HFFc6 (cell line): Measurements from ENCODE around the gene LILRB3. TPM values are rescaled to one million over a fixed set of nuclear protein-coding genes. Genes with fewer than 3 reads are reported as not detected.
"Not testable (repeated sequence)": the region's sequence is repeated elsewhere in the genome, so short reads cannot be mapped to it uniquely, and the experiment has no call there.

Source experiments
- DNase-seq: peaks from one replicate; pipeline ENCODE4 v3.0.0-alpha.2; 2018
- H3K27ac Mint-ChIP-seq: 2 replicates; pipeline ENCODE4 v1.8.0; 2020; ENCODE audit warnings: mild to moderate bottlenecking, mixed read lengths
- H3K27me3 Mint-ChIP-seq: 2 replicates; pipeline ENCODE4 v1.8.0; 2021; ENCODE audit warnings: mild to moderate bottlenecking, moderate library complexity, mixed read lengths; ENCODE audit not compliant: insufficient read depth
- H3K36me3 Mint-ChIP-seq: 2 replicates; pipeline ENCODE4 v1.8.0; 2021; ENCODE audit warnings: low read depth, mixed read lengths
- H3K4me1 Mint-ChIP-seq: 2 replicates; pipeline ENCODE4 v1.8.0; 2020; ENCODE audit warnings: low read depth, mixed read lengths
- H3K4me3 Mint-ChIP-seq: 2 replicates; pipeline ENCODE4 v1.8.0; 2020; ENCODE audit warnings: mild to moderate bottlenecking, moderate library complexity, mixed read lengths
- H3K9me3 Mint-ChIP-seq: 2 replicates; pipeline ENCODE4 v1.8.0; 2020; ENCODE audit warnings: mild to moderate bottlenecking, mixed read lengths
- total RNA-seq, 6 experiments: library from RNA; stranded (reverse); fragmentation: NEBNext Ultra II Directional; extraction: Animal tissue kit (Norgen Biotek cat#: 25700); gene quantifications; 2 replicates in 1 of 6; 3 replicates in 5 of 6; pipeline ENCODE4 v1.2.3, GENCODE V29; 2021
- TF ChIP-seq, protein P1 (sequence below): fragments of 200-600 bp; sonication (generic); IDR thresholded peaks from 2 replicates; pipeline ENCODE4 v1.5.0; 2021; ENCODE audit warnings: antibody characterized with exemption, mild to moderate bottlenecking

LILRB3 gene
- total RNA-seq, 6 experiments from 2014 or later, result not detected

DNA sequence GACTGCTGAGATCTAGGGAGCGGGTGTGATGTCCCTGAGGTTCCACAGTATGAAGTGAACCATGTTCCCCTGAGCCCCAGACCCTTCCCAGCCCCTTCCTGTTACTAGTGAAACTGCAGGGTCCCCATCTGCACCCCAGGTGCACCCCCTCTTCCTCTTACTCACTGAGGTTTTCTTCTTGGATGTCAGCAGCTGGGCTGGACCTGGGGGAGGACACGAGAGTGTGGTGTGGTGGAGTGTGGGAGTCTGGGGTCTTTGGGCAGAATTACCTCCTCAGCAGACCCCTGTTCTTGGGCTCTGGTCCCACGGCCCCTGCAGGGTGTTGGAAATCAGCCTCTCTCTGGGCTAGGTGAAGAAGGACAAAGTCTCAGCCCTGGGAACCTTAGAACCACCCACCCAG is 23.1 kb upstream of the LILRB3 start:
- Mint-ChIP-seq H3K36me3 (no peaks in the 10 kb centered on the region), H3K4me1 (peaks cover 10% of the 10 kb centered on the region), H3K27me3 (peaks cover 18% of the 10 kb centered on the region), H3K27ac (no peak overlapping the region), H3K9me3 (no peaks in the 10 kb centered on the region), H3K4me3 (no peak overlapping the region)
- TF ChIP-seq, protein P1, sequence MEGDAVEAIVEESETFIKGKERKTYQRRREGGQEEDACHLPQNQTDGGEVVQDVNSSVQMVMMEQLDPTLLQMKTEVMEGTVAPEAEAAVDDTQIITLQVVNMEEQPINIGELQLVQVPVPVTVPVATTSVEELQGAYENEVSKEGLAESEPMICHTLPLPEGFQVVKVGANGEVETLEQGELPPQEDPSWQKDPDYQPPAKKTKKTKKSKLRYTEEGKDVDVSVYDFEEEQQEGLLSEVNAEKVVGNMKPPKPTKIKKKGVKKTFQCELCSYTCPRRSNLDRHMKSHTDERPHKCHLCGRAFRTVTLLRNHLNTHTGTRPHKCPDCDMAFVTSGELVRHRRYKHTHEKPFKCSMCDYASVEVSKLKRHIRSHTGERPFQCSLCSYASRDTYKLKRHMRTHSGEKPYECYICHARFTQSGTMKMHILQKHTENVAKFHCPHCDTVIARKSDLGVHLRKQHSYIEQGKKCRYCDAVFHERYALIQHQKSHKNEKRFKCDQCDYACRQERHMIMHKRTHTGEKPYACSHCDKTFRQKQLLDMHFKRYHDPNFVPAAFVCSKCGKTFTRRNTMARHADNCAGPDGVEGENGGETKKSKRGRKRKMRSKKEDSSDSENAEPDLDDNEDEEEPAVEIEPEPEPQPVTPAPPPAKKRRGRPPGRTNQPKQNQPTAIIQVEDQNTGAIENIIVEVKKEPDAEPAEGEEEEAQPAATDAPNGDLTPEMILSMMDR, result no peak
- DNase-seq, result no peak

DNA sequence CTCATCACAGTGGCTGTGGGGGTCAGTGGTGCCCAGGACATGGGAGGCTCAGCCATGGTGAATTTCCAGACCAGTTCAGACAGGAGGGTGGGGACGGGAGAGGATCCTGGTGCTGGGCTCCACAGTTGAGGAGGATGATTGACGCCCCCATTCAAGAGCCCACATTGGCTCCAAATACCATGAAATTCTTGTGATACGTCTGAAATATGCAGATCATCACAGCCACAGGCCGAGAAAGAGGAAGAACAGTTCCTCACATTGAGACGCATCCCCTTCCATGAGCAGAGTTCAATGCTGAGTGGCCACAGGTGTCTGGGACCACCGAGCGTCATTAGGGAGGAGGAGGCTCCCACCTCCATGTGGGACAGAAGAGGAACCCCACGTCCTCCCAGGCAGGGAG is 21.0 kb upstream of the LILRB3 start:
- H3K4me3 Mint-ChIP-seq, H3K36me3 Mint-ChIP-seq, H3K27ac Mint-ChIP-seq, H3K9me3 Mint-ChIP-seq, DNase-seq: not testable (repeated sequence)
- peaks cover 15% of the 10 kb centered on the region for H3K27me3 Mint-ChIP-seq
- H3K4me1 Mint-ChIP-seq, result peaks cover 10% of the 10 kb centered on the region

DNA sequence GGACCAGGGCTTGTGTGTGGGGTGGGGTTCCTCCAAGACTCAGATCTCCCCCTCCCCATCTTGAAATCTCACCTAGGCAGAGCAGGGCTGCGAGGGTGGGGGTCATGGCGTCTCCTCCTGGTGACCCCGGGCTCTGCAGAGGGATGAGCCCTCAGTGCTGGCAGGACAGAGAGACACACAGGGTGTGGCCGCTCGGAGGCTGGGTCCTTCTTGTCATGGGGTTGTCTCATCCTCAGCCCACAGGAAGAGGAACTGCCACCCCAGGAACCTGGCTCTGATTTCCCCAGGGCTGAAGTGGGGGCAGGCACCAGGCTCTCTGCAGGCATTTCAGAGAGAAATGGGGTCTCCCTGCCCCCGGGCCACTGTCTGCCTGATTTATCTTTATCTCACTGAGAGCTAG is 19.8 kb upstream of the LILRB3 start, which contains the start of gene LILRA6:
TSS of gene LILRA6 (minus strand) at position 145 of the 400 bp plus-strand sequence.
- not testable (repeated sequence) for H3K27ac Mint-ChIP-seq, H3K36me3 Mint-ChIP-seq, H3K9me3 Mint-ChIP-seq, H3K4me3 Mint-ChIP-seq, H3K4me1 Mint-ChIP-seq, DNase-seq
- peaks cover 23% of the 10 kb centered on the region for H3K27me3 Mint-ChIP-seq

DNA sequence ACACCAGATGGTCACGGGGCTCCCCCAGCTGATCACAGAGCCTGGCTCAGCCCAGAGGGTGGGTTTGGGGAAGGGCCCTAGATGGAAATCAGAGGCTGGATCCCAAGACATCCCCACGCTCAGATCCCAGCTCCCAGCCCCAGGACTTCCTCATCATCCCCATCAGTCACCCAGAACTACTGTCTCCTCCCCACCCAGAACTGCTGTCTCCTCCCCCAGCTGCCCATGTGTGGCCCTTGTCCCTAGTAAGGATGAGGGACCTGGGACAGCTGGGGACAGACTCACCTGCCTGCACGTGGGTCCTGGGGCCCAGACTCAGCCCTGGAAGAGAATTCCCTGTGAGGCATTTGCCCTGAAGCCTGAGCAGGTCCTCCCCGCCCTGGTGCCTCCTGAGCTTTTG is 19.4 kb upstream of the LILRB3 start:
- DNase-seq, H3K27ac Mint-ChIP-seq, H3K9me3 Mint-ChIP-seq, H3K4me1 Mint-ChIP-seq, H3K36me3 Mint-ChIP-seq, H3K4me3 Mint-ChIP-seq: not testable (repeated sequence)
- peaks cover 23% of the 10 kb centered on the region for H3K27me3 Mint-ChIP-seq

DNA sequence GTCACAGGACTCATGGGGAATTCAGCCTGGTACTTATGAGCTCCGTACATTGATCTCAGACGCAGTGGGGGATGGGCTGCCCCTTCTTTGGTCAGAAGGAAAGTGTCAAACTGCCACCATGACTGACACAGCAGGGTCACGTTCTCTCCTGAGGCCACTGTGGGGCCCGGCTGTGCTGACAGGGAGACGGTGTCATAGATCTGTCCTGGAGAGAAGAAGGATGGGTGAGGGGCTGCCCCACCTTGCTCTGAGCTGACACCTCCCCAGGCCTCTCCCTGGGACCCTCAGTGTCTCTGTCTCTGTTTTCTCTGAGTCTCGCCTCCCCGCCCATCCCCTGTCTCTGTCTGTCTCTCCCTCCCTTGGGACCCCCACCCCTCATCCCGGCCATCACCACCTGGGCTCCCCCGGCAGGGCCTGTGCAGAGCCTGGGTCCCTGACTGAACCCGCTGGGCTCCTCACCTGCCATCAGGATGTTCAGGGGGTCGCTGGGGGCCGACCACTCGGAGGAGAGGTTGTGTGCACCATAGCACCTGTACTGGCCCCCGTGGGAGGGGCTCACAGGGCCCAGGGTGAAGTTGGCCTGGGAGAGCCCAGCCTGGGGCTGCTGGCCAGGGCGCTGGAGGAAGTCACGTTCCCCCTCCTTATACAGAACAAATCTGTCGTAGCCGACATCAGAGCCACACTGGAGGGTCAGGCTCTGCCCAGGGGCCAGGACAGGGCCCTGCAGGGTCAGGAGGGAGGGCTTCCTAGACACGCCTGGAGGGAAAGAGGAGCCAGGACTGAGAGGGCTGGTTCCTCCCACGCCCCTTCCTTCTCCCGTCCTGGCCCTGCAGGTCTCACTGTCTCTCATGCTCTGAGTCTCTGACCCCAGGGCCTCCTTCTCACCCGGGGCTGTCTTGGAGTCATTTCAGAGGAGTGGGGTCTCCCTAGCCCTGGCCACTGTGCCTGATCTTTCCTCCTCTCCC is 17.8 kb upstream of the LILRB3 start:
- not testable (repeated sequence) for H3K36me3 Mint-ChIP-seq, H3K27ac Mint-ChIP-seq, H3K4me1 Mint-ChIP-seq, DNase-seq, H3K4me3 Mint-ChIP-seq, H3K9me3 Mint-ChIP-seq
- H3K27me3 Mint-ChIP-seq, result peaks cover 23% of the 10 kb centered on the region

DNA sequence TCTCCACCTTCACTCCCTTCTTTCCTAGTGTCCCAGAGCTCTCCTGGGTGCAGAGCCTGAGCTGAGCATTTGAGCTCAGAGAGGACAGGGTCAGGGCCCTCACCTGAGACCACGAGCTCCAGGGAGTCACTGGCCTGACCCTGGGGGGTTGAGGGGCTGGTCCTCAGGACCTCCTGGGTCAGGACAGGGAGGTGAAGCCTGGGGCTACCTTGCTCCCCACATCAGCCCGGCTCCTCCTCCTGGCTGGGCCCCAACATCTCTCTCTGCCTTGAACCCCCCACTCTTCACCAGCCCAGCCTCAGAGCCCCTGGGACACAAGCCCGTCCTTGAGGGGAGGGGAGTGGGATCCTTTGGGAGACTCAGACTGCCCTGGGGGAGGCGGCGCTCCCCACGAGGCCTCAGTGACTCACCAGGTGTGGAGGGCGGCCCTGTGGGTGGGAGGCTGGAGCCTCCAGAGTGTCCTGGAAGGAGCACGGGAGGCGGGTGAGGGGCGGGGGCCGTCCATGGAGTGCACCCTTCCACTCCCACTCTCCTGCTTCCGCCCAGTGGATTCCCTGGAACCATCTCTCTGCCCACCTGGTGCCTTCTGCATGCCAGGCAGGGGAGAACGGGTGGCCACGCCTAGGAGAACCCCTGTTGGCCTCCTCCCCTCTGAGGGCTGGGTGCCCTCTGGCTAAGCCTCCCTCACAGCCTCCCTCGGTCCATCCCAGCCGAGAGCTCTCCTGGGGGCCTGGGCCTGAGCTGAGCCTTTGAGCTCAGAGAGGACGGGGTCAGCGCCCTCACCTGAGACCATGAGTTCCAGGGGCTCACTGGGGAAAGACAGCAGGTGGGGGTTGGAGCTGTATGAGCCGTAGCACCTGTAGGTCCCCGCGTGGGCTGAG is 16.9 kb upstream of the LILRB3 start:
- not testable (repeated sequence) for H3K4me1 Mint-ChIP-seq, DNase-seq, H3K9me3 Mint-ChIP-seq, H3K27ac Mint-ChIP-seq, H3K4me3 Mint-ChIP-seq, H3K36me3 Mint-ChIP-seq
- H3K27me3 Mint-ChIP-seq, result peaks cover 27% of the 10 kb centered on the region

DNA sequence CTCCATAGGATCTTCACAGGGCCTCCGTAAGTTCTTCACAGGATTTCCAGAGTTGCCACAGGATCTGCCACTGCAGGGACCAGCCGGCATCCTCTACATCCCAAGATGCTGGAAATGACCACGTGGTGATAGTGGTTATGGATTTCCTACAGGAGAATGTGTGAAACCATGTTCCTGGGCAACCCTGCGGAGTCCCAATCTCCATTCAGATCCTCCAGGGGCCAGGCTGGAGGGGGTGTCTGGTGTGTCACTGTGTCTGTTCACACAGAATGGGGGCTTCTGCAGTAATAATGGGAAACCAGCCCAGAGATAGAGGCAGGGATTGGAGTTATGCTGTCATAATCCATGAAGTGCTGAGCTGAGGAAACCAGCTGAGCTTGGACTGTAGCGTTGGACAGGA is 11.1 kb upstream of the LILRB3 start:
- TF ChIP-seq, protein P1, result no peak
- no peak overlapping the region for H3K27ac Mint-ChIP-seq

More for the DNA sequence above, 11.1 kb upstream of the LILRB3 start:
- H3K9me3 Mint-ChIP-seq, result no peaks in the 10 kb centered on the region
- no peaks in the 10 kb centered on the region for H3K36me3 Mint-ChIP-seq
- H3K4me1 Mint-ChIP-seq, result peaks cover 10% of the 10 kb centered on the region; the same call in 1 of the 2 replicates
- H3K4me3 Mint-ChIP-seq, result no peak overlapping the region
- DNase-seq, result no peak
- peaks cover 31% of the 10 kb centered on the region for H3K27me3 Mint-ChIP-seq
